Epithelial cell of proximal tubule (primary cell): ENCODE measurements around the gene SOX6. TPM values are rescaled to one million over a fixed set of nuclear protein-coding genes. Genes with fewer than 3 reads are reported as not detected.

Source experiments
- DNase-seq: peaks from one replicate; pipeline ENCODE4 v3.0.0-alpha.2; 2011; ENCODE audit warnings: low read depth
- H3K4me3 ChIP-seq: 2 replicates; pipeline ENCODE4 v1.5.1; 2011; ENCODE audit warnings: low read depth, mild to moderate bottlenecking, low read length
- CTCF ChIP-seq: conservative IDR thresholded peaks from 2 replicates; pipeline ENCODE4 v1.5.1; 2012; ENCODE audit warnings: low read depth, mild to moderate bottlenecking, low read length
- total RNA-seq: library from RNA; depleted of rRNA; stranded (reverse); fragments of >200 nt; gene quantifications from 2 replicates; pipeline ENCODE4 v1.2.3, GENCODE V29; 2015

SOX6 gene
- total RNA-seq, 1 donor from 2014 or later: 1.6 TPM

- TF ChIP-seq CTCF: no peak
- no peak overlapping the region for H3K4me3 ChIP-seq
- DNase-seq: no peak
Measured at GRCh38 chr11:16280256-16280682, 76.1 kb downstream of the SOX6 start.

GRCh38 chr11:16279524-16279923 lies 76.8 kb downstream of the SOX6 start:
- H3K4me3 ChIP-seq: no peak overlapping the region
- no peak for DNase-seq
- TF ChIP-seq CTCF: no peak

- DNase-seq: no peak
- no peak overlapping the region for H3K4me3 ChIP-seq
- no peak for TF ChIP-seq CTCF
Measured at GRCh38 chr11:16278979-16279378, 77.4 kb downstream of the SOX6 start.

- DNase-seq: no peak
- TF ChIP-seq CTCF: no peak
- H3K4me3 ChIP-seq: no peak overlapping the region
Measured at GRCh38 chr11:16278273-16278672, 78.1 kb downstream of the SOX6 start.

- no peak overlapping the region for H3K4me3 ChIP-seq
- no peak for TF ChIP-seq CTCF
- no peak for DNase-seq
Measured at GRCh38 chr11:16276251-16276650, 80.1 kb downstream of the SOX6 start.

- H3K4me3 ChIP-seq: no peak overlapping the region
- TF ChIP-seq CTCF: no peak
- no peak for DNase-seq
Measured at GRCh38 chr11:16271258-16271657, 85.1 kb downstream of the SOX6 start.

- H3K4me3 ChIP-seq: no peak overlapping the region
- no peak for DNase-seq
- no peak for TF ChIP-seq CTCF
Measured at GRCh38 chr11:16266021-16266420, 90.3 kb downstream of the SOX6 start.
